A673 (cell line): ENCODE data around the gene PALLD. TPM values are rescaled to one million over a fixed set of nuclear protein-coding genes. Genes with fewer than 3 reads are reported as not detected.

Experiments
- BruUV-seq: library from RNA; stranded (reverse); fragments of 400-500 nt; replicated peaks from 2 replicates; lab custom pipeline; 2021; lab: Mats Ljungman, UMichigan
- CTCF ChIA-PET: fragments of 300-600 bp; sonication (Branson Sonifier 250); formaldehyde crosslinking; loops from one replicate; lab custom pipeline; 2022; ENCODE audit warnings: antibody characterized with exemption; lab: Charles Lee
- POLR2A ChIA-PET: fragments of 300-600 bp; sonication (Branson Sonifier 250); formaldehyde crosslinking; loops from one replicate; lab custom pipeline; 2022; ENCODE audit warnings: antibody characterized with exemption; ENCODE audit not compliant: low non-redundant PET; lab: Charles Lee
- DNase-seq: peaks from one replicate; pipeline ENCODE4 v3.0.0-alpha.2; 2015; ENCODE audit warnings: low spot score
- H3K27ac ChIP-seq: fragments of 200-600 bp; sonication (generic); 2 replicates; pipeline ENCODE4 v1.5.1; 2016; ENCODE audit warnings: mixed run types, low read depth, mild to moderate bottlenecking, mixed read lengths, antibody characterized with exemption, low read length; ENCODE audit not compliant: poor library complexity, severe bottlenecking
- H3K27me3 ChIP-seq: fragments of 200-600 bp; sonication (generic); replicated peaks from 2 replicates; pipeline ENCODE4 v1.6.1; 2017; ENCODE audit warnings: mixed run types, low read depth, mild to moderate bottlenecking, mixed read lengths, antibody characterized with exemption, low read length; ENCODE audit not compliant: insufficient read depth, poor library complexity
- H3K36me3 ChIP-seq: fragments of 200-600 bp; sonication (generic); 2 replicates; pipeline ENCODE4 v1.6.1; 2016; ENCODE audit warnings: mixed run types, mild to moderate bottlenecking, mixed read lengths, antibody characterized with exemption, low read length; ENCODE audit not compliant: insufficient read depth, poor library complexity, severe bottlenecking
- H3K4me1 ChIP-seq: fragments of 200-600 bp; sonication (generic); 2 replicates; pipeline ENCODE4 v1.6.1; 2017; ENCODE audit warnings: mixed run types, mild to moderate bottlenecking, mixed read lengths, antibody characterized with exemption, low read length; ENCODE audit not compliant: insufficient read depth, poor library complexity, severe bottlenecking
- H3K4me3 ChIP-seq: fragments of 200-600 bp; sonication (generic); 2 replicates; pipeline ENCODE4 v1.5.1; 2016; ENCODE audit warnings: low read depth, mixed run types, mild to moderate bottlenecking, mixed read lengths, low read length; ENCODE audit not compliant: poor library complexity, severe bottlenecking
- H3K9me3 ChIP-seq: fragments of 200-600 bp; sonication (generic); 2 replicates; pipeline ENCODE4 v1.6.1; 2016; ENCODE audit warnings: mixed run types, low read depth, mild to moderate bottlenecking, mixed read lengths, antibody characterized with exemption, low read length; ENCODE audit not compliant: poor library complexity, severe bottlenecking
- CTCF ChIP-seq: fragments of 300-800, 200-600 bp; sonication (generic); conservative IDR thresholded peaks from 2 replicates; pipeline ENCODE4 v1.5.1; 2017; ENCODE audit warnings: low read depth, mild to moderate bottlenecking, antibody characterized with exemption, low read length, moderate library complexity, mixed read lengths
- EZH2 ChIP-seq: fragments of 200-600 bp; sonication (generic); IDR thresholded peaks from 2 replicates; pipeline ENCODE4 v1.6.1; 2017; ENCODE audit warnings: borderline replicate concordance, low read depth, mild to moderate bottlenecking, mixed read lengths, antibody characterized with exemption, low read length; ENCODE audit not compliant: poor library complexity, severe bottlenecking
- intact Hi-C: fragments of 100-400 bp; cut with micrococcal nuclease; formaldehyde crosslinking; loops from one replicate; pipeline ENCODE4 v1.10.0; 2022; ENCODE audit not compliant: unreplicated experiment
- total RNA-seq: library from RNA; stranded (reverse); gene quantifications from 2 replicates; pipeline ENCODE4 v1.2.3, GENCODE V29; 2021

PALLD gene
- total RNA-seq, 1 experiment from 2014 or later: 44.1 TPM

GRCh38 chr4:168849997-168850396 is 353.1 kb downstream of the PALLD start:
- H3K9me3 ChIP-seq: no peaks in the 10 kb centered on the region
- TF ChIP-seq CTCF: no peak
- no peak for TF ChIP-seq EZH2
- H3K4me1 ChIP-seq: peaks cover 36% of the 10 kb centered on the region
- H3K27me3 ChIP-seq: no peaks in the 10 kb centered on the region
- ChIA-PET CTCF (interaction anchor here (0.7 kb wide), 1 partner anchor 12 kb away, joined by 3 read pairs; no protein-coding TSS in a partner anchor), POLR2A (no interaction called here)
- no peak for DNase-seq
- H3K27ac ChIP-seq: peak overlapping the region; percentile 59
- intact Hi-C loops: no loop called here
- no peak overlapping the region for H3K4me3 ChIP-seq
- no TSS peak for BruUV-seq
- H3K36me3 ChIP-seq: no peaks in the 10 kb centered on the region

GRCh38 chr4:168852387-168852786 is 355.5 kb downstream of the PALLD start:
- peak; percentile 27 for DNase-seq
- no TSS peak for BruUV-seq
- no peak overlapping the region for H3K27ac ChIP-seq
- H3K27me3 ChIP-seq: no peaks in the 10 kb centered on the region
- no peak overlapping the region for H3K4me3 ChIP-seq
- ChIA-PET POLR2A (no interaction called here), CTCF (no interaction called here)
- no peaks in the 10 kb centered on the region for H3K36me3 ChIP-seq
- TF ChIP-seq EZH2 (no peak), CTCF (no peak)
- intact Hi-C loops: no loop called here
- H3K9me3 ChIP-seq: no peaks in the 10 kb centered on the region
- H3K4me1 ChIP-seq: peaks cover 36% of the 10 kb centered on the region

GRCh38 chr4:168852933-168853713 is 356.3 kb downstream of the PALLD start:
- CTCF ChIA-PET: no interaction called here
- BruUV-seq: no TSS peak
- no peak overlapping the region for H3K27ac ChIP-seq

More at GRCh38 chr4:168852933-168853713, 356.3 kb downstream of the PALLD start:
- DNase-seq: no peak
- intact Hi-C loops: no loop called here
- no peaks in the 10 kb centered on the region for H3K27me3 ChIP-seq
- peaks cover 35% of the 10 kb centered on the region for H3K4me1 ChIP-seq
- no peak for TF ChIP-seq CTCF
- TF ChIP-seq EZH2: no peak
- POLR2A ChIA-PET: no interaction called here
- no peaks in the 10 kb centered on the region for H3K9me3 ChIP-seq
- H3K4me3 ChIP-seq: no peak overlapping the region
- H3K36me3 ChIP-seq: no peaks in the 10 kb centered on the region
